Activated T-helper 9 cell treated with anti-CD3 and anti-CD28 coated beads, Interleukin-2, amount 50 U/mL, for 16 hours (primary cell): Measurements from ENCODE around the gene SAA1.
"Not testable (repeated sequence)": the region's sequence is repeated elsewhere in the genome, so short reads cannot be mapped to it uniquely, and the experiment has no call there.

Experiments
- DNase-seq: peaks from one replicate; pipeline ENCODE4 v3.0.0-alpha.2; 2020; ENCODE audit warnings: low read depth

SAA1 gene

DNA sequence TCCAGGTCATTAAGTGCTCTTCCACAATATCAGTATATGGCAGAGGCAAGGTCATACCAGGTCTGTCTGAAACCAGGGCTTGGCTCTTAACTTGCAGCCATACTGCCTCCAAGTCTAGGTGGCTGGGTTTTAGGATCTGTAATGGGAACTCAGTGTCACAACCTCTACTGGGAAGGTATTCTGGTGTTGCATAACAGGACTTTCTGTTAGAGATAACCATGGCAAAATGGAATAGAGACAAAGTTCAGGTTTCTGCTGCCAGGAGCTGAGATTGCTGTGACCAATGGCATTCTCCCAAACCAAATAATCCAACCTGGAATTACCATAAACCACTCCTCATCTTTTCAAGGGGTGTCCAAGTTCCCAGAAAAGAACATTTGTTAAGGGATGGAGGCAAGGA lies 6.8 kb upstream of the SAA1 start:
- no peak for DNase-seq

DNA sequence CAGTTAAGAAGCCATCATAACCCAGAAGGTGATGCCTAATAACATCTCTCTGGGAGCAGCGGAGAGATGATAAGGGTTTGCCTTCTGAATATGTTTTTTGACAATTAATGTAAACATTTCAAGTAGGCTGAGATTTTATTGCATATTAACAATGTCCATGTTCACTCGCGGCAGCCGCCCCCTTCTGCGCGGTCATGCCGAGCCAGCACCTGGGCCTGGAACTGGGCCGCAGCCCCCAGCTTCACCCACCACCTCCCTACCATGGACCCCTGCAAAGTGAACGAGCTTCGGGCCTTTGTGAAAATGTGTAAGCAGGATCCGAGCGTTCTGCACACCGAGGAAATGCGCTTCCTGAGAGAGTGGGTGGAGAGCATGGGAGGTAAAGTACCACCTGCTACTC lies 4.3 kb upstream of the SAA1 start:
- no peak for DNase-seq

DNA sequence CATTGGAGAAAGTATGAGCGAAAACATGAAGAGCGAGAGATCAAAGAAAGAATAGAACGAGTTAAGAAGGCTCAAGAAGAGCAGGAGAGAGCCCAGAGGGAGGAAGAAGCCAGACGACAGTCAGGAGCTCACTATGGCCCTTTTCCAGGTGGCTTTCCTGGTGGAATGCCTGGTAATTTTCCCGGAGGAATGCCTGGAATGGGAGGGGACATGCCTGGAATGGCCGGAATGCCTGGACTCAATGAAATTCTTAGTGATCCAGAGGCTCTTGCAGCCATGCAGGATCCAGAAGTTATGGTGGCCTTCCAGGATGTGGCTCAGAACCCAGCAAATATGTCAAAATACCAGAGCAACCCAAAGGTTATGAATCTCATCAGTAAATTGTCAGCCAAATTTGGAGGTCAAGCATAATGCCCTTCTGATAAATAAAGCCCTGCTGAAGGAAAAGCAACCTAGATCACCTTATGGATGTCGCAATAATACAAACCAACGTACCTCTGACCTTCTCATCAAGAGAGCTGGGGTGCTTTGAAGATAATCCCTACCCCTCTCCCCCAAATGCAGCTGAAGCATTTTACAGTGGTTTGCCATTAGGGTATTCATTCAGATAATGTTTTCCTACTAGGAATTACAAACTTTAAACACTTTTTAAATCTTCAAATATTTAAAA lies 3.2 kb upstream of the SAA1 start:
- not testable (repeated sequence) for DNase-seq

DNA sequence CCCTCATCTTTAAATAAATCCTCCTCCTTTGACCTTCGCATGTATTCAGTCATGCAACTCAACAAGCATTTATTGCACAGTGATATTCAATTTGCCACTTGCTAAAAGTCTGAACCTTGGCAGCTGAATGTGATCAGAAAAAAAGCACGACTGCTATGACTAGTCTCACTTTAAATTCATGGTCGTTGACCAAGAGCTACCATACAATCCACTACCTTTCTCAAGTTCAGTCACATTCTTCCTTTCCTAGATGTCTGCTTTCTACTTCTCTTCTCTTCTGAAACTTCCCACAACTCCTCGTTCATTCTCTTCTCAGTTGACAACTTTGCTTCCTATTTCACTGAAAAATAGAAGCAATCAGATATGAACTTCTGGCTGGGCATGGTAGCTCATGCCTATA lies 2.0 kb upstream of the SAA1 start:
- no peak for DNase-seq

DNA sequence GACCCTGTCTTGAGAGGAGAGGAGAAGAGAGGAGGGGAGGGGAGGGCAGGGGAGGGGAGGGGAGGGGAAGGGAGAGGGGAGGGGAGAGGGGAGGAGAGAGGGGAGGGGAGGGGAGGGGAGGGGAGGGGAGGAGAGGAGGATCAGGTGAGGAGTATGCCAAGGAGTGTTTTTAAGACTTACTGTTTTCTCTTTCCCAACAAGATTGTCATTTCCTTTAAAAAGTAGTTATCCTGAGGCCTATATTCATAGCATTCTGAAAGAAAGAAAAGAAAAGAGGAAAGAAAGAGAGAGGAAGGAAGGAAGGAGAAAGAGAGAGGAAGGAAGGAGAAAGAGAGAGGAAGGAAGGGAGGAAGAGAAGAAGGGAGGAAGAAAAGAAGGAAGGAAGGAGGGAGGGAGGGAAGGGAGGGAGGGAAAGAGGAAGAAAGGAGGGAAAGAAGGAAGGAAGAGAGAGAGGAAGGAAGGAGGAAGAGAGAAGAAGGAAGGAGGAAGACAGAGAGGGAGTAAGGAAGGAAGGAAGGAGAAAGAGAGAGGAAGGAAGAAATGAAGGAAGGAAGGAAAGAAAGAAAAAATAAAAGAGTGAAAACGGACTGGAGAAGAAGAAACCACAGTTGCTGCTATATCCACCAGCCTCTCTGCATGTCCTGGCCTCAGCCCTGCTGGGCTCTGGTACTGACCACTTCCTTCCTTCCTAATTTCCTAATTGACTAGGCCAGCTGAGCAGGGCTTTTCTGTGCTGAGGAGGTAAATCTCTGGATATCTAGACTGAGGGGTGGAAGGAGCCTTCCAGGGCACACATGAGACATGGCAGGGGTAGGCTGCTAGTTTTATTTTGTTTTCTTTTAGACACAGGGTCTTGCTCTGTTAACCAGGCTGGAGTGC lies 1.1 kb upstream of the SAA1 start:
- DNase-seq = no peak

DNA sequence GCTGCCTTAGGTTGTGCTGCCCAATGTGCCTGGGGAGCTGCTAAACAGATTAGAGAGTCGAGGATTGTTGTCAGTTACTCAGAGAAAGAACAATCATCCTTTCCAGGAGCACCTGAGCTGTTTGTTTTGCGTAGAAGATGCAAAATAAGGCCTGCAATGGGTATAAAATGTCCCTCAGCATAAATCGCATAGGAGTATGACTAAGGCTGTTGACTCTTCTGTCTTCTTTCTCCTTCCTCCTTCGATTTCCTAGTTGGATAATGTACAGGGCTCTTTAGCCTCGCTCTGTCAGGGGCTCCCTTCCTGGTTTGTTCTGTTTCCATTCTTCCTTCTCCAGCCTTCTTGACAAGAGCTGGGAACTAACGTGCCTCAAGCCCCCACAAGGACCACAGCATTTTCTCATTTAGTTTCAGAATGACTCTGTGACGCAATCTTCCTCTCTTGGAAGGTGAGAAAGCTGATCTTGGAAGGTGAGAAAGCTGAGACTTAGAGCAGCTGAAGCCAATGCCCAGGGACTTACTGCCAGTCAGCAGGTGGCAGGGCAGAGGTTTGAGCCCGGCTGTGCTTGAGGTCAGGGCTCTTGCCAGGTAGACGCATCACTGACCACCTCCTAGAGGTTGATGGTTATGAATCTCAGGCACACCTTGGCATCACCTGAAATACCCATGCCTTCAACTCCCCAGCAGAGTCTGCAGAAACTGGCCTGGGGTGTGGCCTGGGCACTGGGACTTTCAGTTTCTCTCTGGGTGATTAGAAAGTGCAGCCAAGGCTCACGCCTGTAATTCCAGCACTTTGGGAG lies 1.5 kb downstream of the SAA1 start:
- DNase-seq = not testable (repeated sequence)

DNA sequence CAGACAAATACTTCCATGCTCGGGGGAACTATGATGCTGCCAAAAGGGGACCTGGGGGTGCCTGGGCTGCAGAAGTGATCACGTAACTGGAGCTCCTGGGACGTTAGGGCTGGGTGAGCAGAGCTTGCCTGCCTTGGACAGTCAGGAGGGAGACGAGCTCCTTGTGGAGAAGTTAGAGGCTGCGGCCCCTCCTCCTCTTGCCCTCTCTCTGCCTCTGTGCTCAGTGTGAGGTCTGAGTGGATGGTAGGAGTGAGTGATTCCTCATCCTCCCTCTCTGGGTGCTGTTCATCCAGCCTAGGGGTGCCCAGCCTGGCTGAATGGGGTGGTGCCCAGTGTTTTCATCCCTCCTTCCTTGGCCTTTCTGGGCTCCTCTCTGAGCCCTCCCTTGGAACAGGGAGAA lies 3.2 kb downstream of the SAA1 start:
- DNase-seq = not testable (repeated sequence)

DNA sequence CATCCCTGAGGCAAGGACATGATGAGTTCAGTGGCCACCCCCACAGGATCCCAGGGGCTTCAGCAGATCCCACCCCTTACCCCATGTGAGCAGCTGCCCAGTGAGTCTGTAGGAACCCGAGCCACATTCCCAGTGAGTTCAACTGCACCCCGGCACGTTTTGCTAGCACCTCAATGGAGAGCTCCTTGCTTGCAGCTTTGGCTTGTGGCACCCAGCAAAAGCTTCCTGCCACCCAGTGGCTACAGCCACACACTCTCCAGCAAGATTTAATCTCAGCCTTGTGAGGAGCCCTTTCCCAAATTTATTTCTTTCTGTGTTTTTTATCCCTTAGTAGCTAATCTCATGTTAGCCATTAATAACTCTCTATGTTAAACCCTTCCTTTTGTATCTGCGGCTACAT lies 4.0 kb downstream of the SAA1 start:
- DNase-seq = no peak

DNA sequence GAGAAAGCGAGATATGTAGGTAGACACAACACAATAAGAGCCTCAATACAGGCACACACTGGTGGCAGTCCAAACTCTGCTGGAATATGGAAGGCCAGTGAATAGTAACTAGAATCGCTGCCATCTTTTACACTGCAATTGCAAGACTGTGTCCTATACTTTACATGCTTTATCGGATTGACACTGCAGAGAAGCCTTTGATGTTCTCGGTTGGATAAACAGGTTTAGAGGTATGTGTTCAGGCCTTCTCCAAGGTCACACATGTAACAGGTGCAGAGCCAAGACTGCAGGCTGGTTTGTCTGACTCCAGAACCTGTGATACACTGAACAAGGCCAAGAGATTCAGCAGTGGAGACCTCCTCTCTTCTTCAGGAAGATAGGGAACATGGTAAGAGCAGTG lies 5.1 kb downstream of the SAA1 start:
- no peak for DNase-seq

DNA sequence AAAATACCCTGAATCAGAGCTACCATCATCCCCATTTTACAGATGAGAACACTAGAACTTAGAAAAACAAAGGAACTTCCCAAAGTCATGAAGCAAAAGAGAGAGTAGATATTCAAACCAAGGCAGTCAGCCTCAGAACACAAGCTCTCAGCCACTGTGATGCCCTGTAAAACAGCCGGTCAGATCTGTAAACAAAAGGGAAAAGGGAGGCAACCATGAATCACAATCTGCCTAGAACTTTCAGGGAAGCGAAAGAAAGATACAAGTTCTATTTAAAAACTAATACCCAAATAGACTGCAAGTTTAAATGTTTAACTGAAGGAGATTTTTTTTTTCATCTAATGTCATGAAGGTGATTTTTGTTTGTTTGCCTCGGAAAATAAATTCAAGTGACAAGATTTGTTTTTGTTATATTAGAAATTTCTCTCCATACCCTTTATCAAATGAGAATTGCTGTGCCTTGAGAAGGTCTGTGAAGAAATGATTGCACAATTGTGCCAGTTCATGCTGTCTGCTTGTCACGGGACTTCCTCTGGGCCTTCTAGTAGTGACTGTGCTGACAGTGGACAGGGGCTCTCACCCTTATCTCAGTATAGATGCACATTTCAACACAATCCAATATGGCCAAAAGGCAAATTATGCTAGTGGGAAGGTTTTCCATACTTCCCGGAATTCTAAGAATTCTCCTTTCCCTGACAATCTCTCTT lies 11.7 kb downstream of the SAA1 start:
- DNase-seq = no peak

DNA sequence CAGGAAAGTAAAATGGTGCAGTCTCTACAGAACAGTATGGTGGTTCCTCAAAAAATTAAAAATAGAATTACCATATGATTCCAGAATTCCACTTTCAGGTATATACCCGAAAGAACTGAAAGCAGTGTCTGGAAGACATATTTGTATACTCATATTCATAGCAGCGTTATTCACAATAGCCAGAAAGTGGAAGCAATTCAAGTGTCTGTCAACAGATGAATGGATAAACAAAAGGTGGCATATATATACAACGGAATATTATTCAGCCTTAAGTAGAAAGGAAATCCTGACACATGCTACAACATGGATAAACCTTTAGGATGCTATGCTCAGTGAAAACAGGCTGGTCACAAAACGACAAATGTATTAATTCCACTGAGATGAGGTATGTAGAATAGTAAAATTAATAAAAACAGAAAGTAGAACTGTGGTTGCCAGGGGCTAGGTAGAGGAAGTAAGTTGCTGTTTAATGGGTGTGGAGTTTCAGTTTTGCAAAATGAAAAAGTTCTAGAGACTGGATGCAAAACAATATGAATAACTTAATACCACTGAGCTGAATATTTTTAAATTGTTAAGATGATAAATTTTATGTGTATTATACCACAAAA lies 14.5 kb downstream of the SAA1 start:
- DNase-seq = no peak

DNA sequence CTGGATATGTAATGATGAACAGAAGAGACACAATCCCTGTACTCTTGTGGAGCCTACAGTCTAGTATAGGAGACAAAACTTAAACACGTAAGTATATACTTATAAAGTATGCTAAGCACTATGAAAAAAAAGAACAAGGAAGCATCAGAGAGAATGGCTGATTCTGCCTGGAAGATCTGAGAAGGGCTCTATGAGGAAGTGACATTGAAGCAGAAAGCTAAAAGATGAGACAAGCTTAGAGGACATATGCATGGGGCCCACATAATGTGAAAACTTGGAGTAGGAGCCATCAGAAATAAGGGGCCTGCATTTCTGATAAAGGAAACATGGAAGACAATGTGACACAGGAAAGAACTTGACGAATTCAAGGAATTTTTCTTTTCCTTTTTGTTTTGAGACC lies 16.6 kb downstream of the SAA1 start:
- no peak for DNase-seq

DNA sequence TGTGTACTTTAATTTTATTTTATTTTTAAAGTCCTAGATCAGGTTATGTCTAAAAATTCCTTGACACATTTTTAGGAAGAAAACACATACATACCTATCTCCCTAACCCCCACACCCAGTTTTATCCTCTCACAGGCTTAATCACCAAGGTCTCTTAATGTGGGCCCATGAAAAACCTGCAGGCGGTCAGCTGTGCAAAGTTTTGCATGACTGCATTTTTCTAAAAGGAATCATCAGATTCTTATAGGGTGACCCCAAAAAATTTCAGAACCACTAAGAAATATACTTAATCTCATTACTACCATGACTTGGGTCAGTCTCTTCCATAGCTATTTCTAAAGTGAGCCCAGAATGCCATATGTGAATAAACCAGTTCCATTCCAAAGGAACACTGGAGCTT lies 19.8 kb downstream of the SAA1 start:
- DNase-seq = no peak

DNA sequence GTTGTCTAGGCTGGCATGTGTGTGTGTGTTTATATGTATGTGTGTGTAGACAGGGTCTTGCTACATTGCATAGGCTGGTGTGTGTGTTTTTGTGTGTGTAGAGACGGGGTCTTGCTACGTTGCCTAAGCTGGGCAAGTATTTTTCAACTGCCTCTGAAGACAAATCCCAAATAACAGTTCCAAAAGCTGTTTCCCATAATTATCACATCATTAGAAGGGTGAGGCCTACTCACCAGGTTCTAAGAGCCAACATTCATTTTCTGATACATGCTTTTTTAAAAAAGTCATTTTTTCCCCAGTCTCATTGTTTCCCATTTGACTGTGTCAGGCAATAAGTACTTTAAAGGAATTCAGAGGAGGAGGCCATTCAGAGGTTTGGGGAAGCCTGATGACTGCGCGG lies 22.8 kb downstream of the SAA1 start:
- DNase-seq = no peak

DNA sequence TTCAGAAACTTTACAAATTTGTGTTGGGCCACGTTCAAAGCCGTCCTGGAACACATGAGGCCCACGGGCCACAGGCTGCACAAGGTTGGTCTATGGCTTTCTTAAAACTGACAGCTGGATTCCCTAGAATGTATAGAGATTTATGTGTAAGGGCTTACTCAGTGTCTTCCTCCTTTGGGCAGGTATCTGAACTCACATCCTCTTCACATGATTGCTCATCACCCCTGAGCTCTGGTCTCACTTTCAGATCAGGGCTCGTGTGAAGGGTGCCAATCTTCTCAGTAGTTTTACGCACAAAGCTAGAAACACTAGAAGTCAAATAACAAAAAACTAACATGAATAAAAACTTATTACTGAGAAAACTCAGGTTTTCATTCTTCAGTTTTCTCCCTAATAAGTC lies 28.8 kb downstream of the SAA1 start:
- DNase-seq = no peak

DNA sequence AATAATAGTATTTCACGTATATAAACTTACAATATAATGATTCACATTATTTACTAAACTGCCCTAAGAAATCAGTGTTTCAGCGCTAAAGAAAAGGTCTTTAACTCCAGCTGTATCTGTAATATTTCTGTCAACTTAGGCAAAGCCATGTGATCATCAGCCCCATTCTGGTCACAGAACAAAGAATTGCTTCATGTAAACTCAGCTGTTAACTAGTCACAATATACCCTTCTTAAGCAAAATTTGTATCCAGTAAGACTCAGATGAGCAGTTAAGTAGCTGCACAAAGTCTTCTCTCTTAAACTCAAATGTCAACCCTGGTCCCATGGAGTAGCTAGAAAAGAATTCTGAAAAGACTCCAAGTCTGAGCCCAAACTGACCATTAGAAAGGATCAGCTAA lies 29.3 kb downstream of the SAA1 start:
- DNase-seq = no peak

DNA sequence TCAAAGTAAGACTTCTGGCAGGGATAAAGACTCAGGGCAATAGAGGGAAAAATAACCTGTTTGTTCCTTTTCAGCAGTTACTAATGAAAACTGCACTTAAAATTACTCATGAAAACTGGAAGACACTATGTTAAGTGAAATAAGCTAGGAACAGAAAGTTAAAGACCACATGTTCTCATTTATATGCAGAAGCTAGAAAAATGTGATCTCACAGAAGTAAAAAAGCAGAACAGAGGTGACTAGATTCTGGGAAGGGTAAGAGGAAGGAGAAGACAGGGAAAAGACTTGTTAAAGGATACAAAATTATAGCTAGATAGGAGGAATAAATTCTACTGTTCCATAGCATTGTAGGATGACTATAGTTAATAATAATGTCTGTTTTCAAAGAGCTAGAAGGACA lies 33.7 kb downstream of the SAA1 start:
- DNase-seq = no peak

DNA sequence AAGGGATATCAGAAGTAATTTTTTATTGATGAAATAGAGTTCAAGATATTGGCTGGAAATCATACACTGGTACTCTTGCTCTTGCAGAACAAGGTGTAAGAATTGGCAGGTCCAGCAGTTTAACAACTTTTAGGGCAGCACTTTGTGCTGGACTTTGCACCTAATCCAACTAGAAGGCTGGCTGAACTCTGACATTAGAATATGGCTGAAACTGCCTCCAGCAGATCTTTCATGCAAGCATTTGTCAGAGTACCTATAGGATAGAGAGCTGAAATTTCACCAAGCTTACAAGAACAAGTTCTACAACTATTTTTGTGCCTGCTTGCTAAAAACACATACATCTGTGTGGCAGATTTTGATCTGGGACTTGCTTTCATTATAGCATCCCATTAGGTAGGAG lies 38.7 kb downstream of the SAA1 start:
- no peak for DNase-seq

DNA sequence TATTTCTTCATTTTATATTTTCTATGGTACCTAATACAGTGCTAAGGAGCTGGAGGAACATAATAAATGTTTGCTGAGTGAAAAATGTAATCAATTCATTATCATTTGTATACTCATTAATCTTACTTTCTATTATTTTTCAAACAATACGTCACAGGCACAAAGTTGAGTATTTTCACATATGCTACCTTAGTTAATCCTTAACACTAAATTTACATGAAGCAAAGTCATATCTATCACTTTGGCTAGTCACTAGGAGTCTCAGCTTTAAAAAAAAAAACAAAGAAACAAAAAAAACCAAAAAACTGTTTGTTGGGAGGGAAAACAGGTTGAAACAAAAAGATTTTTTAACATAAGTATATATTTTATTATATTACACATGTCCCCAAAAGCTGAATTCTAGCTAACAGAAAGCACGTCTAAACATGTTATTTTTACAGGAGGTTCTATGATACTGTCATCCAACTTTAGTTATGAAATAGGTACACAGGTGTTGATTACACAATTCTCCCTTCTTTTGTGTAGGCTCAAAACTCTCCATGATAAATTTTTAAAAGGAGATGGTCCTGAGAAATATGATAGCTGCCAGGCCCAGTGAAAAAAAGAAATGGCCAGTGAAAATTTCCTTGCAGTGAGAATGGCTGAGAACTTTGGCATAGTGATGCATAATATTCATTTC lies 41.5 kb downstream of the SAA1 start:
- no peak for DNase-seq

DNA sequence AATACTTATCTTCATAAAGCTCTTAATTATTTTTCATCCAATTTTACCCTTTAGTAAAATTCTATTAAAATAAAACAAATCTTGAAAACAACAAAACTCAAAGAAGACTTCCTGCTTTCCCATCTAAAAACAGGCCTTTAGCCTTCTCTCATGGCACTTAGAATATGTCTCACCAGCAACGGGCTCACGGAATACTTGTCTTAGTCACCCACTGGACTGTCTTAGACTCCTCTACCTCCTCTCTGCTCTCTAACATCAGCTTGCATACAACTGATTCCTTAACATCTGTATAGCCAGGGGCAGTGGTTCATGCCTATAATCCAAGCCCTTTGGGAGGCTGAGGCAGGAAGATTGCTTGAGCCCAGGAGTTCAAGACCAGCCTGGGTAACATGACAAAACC lies 42.2 kb downstream of the SAA1 start:
- no peak for DNase-seq

DNA sequence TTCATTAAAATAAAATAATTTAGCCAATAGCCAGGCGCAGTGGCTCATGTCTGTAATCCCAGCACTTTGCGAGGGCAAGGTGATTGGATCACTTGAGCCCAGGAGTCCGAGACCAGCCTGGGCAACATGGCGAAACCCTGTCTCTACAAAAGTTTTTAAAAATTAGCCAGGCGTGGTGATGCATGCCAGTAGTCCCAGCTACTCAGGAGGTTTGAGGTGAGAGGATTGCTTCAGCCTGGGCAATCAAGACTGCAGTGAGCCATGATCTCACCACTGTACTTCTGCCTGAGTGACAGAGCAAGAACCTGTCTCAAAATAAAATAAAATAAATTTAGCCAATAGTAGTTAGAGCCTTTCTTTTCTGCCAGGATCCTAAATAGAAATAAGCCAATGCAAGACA lies 43.6 kb downstream of the SAA1 start:
- no peak for DNase-seq
